Rectal smooth muscle tissue (tissue), 1 donor: Measurements from ENCODE around the gene SRGAP1.
"Not testable (repeated sequence)": the region's sequence is repeated elsewhere in the genome, so short reads cannot be mapped to it uniquely, and the experiment has no call there.

Experiments
- H3K27ac ChIP-seq: one replicate; pipeline ENCODE4 v1.7.0; 2013; ENCODE audit warnings: low read depth, low read length, inconsistent platforms
- H3K27me3 ChIP-seq: one replicate; pipeline ENCODE4 v1.7.0; 2013; ENCODE audit warnings: low read length; ENCODE audit not compliant: control insufficient read depth, insufficient read depth
- H3K36me3 ChIP-seq: one replicate; pipeline ENCODE4 v1.7.0; 2013; ENCODE audit warnings: low read length; ENCODE audit not compliant: control insufficient read depth, insufficient read depth
- H3K4me1 ChIP-seq: one replicate; pipeline ENCODE4 v1.7.0; 2013; ENCODE audit warnings: low read length; ENCODE audit not compliant: control insufficient read depth, insufficient read depth
- H3K4me3 ChIP-seq: one replicate; pipeline ENCODE4 v1.7.0; 2013; ENCODE audit warnings: low read length
- H3K9ac ChIP-seq: one replicate; pipeline ENCODE4 v1.7.0; 2013; ENCODE audit warnings: low read length

SRGAP1 gene

DNA sequence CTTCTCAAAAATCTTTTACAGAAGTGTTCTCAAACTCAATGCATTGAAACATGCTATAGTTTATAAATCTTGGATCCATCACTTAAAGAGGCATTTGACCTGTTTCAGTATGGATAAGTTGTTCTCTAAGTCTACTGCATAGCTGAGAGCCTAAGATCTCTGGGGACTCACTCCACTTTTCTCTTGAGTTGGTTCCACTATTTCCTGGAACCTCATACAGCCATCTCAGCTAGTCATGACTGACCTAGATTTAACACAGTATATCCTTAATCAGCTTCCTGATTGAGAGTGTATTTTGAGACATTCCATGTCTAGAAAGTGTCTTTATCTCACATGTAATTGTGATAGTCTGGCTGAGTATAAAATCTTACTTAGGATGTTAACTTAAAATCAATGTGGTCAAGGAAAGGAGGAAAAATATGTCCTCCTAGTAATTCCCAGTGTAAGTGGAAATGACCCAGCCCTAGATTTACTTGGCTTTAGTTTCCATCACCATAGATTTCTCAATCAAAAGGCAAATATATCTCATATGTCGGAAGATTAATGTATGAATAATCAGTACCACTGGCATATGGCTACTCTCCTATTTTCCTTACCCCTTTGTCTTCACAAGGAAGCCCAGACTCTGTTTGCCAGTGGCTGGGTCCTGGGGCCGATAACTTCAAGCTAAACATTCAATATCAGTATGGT lies 315.7 kb downstream of the SRGAP1 start:
- Histone ChIP-seq H3K27ac (no peak overlapping the region), H3K4me3 (no peak overlapping the region), H3K4me1 (no peaks in the 10 kb centered on the region), H3K36me3 (no peaks in the 10 kb centered on the region), H3K9ac (no peak overlapping the region), H3K27me3 (no peaks in the 10 kb centered on the region)

DNA sequence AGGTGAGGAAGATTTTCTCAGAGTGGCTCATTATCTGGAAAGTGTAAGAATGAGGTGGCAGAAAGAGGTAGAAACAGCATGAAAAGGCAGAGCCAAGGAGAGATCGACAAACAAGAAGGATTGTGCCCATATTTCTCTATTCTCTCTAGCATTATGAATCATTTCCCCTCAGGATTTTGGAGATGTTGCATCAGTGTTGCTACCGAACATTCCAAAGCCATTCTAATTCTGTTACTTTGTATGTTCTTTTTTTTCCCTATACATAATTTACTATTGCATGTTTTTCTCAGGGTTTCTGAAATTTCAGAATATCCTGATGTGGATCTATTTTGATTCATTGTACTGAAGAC lies 316.2 kb downstream of the SRGAP1 start:
- no peaks in the 10 kb centered on the region for H3K27me3 ChIP-seq
- H3K36me3 ChIP-seq, result no peaks in the 10 kb centered on the region
- no peak overlapping the region for H3K27ac ChIP-seq
- no peak overlapping the region for H3K9ac ChIP-seq
- no peak overlapping the region for H3K4me3 ChIP-seq
- no peaks in the 10 kb centered on the region for H3K4me1 ChIP-seq

DNA sequence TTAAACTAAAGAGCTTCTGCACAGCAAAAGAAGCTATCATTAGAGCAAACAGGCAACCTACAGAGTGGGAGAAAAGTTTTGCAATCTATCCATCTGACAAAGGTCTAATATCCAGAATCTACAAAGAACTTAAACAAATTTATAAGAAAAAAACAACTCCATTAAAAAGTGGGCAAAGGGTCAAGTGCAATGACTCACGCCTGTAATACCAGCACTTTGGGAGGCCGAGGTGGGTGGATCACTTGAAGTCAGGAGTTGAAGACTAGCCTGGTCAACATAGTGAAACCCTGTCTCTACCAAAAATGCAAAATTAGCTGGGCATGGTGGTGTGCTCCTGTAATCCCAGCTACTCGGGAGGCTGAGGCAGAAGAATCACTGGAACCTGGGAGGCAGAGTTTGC lies 322.1 kb downstream of the SRGAP1 start:
- H3K27me3 ChIP-seq, H3K9ac ChIP-seq, H3K4me3 ChIP-seq, H3K4me1 ChIP-seq, H3K27ac ChIP-seq, H3K36me3 ChIP-seq: not testable (repeated sequence)

GRCh38 chr12:64167041-64167440 lies 322.5 kb downstream of the SRGAP1 start:
- not testable (repeated sequence) for H3K27me3 ChIP-seq, H3K36me3 ChIP-seq, H3K4me1 ChIP-seq, H3K4me3 ChIP-seq, H3K27ac ChIP-seq, H3K9ac ChIP-seq

- Histone ChIP-seq H3K4me3 (no peak overlapping the region), H3K27me3 (no peaks in the 10 kb centered on the region), H3K9ac (no peak overlapping the region), H3K36me3 (no peaks in the 10 kb centered on the region), H3K27ac (no peak overlapping the region), H3K4me1 (no peaks in the 10 kb centered on the region)
These were observed 325.5 kb downstream of the SRGAP1 start for GRCh38 chr12:64170024-64170423.

DNA sequence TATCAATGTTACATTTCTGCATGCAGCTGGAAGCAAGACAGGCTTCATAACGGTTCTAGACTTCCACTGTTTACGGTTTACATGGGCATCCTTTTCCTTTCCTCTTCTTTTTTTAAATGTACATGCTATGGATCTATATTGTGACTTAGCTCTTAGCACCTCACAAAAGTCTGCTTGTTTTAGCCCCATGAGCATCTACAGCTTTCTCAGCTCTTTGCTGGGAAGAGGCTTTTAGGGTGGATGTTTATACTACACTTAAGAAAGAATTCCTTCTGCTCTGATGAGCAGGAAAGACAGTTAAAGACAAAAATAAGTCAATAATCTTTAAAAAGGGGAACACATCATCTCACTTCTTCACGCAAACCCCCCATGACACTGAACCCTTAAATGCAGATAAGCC lies 326.2 kb downstream of the SRGAP1 start:
- Histone ChIP-seq H3K27ac (no peak overlapping the region), H3K4me1 (no peaks in the 10 kb centered on the region), H3K27me3 (no peaks in the 10 kb centered on the region), H3K36me3 (no peaks in the 10 kb centered on the region), H3K9ac (no peak overlapping the region), H3K4me3 (no peak overlapping the region)

- Histone ChIP-seq H3K4me1 (no peaks in the 10 kb centered on the region), H3K27me3 (no peaks in the 10 kb centered on the region), H3K27ac (no peak overlapping the region)
These were observed 327.2 kb downstream of the SRGAP1 start for GRCh38 chr12:64171715-64172114.

DNA sequence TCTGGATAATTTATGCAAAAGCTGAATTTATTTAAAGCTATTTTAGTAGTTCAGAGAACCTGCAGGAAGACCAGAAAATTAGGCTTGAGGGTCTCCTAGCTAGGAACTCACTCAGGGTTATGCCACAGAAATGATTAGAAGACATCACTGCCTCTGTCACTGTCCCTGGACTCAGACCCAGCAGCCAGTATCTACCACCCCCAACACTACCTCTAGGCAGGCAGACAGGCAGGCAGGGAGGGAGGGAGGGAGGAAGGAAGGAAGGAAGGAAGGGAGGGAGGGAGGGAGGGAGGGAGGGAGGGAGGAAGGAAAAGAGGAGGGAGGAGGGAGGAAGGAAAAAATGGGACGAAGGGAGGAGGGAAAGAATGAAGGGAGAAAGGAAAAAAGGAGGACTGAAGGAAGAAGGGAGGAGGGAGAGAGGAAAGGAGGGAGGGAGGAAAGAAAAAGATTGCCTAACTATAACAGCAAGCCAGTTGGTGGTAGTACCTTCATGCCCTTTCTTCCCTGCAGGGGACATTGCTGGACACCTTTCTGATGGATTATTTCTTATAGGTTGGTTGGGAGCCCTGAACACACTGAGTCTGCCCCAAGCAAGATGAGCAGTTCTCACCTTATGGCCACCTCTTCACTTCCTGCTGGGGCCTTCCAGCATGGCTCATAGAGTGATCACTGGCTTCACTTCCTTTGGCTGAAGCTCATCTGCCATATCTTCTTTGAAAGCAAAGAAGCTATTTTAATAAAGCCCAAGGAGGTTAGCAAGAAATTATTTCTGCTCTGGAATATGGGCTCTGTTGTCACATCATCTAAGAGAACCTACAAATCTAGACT lies 327.9 kb downstream of the SRGAP1 start:
- H3K9ac ChIP-seq, result no peak overlapping the region
- H3K27me3 ChIP-seq, result no peaks in the 10 kb centered on the region
- no peak overlapping the region for H3K4me3 ChIP-seq
- no peaks in the 10 kb centered on the region for H3K4me1 ChIP-seq
- H3K36me3 ChIP-seq, result no peaks in the 10 kb centered on the region
- H3K27ac ChIP-seq, result no peak overlapping the region

More at GRCh38 chr12:64171715-64172114, 327.2 kb downstream of the SRGAP1 start:
- H3K36me3 ChIP-seq, result no peaks in the 10 kb centered on the region
- no peak overlapping the region for H3K4me3 ChIP-seq
- H3K9ac ChIP-seq, result no peak overlapping the region

GRCh38 chr12:64173456-64173855 lies 329.0 kb downstream of the SRGAP1 start:
- Histone ChIP-seq H3K36me3 (no peaks in the 10 kb centered on the region), H3K4me3 (no peak overlapping the region), H3K27me3 (no peaks in the 10 kb centered on the region), H3K9ac (no peak overlapping the region), H3K4me1 (no peaks in the 10 kb centered on the region), H3K27ac (no peak overlapping the region)

GRCh38 chr12:64175254-64175945 lies 330.9 kb downstream of the SRGAP1 start:
- no peaks in the 10 kb centered on the region for H3K4me1 ChIP-seq
- no peaks in the 10 kb centered on the region for H3K36me3 ChIP-seq
- H3K27me3 ChIP-seq, result no peaks in the 10 kb centered on the region
- no peak overlapping the region for H3K4me3 ChIP-seq
- H3K9ac ChIP-seq, result no peak overlapping the region
- H3K27ac ChIP-seq, result no peak overlapping the region

DNA sequence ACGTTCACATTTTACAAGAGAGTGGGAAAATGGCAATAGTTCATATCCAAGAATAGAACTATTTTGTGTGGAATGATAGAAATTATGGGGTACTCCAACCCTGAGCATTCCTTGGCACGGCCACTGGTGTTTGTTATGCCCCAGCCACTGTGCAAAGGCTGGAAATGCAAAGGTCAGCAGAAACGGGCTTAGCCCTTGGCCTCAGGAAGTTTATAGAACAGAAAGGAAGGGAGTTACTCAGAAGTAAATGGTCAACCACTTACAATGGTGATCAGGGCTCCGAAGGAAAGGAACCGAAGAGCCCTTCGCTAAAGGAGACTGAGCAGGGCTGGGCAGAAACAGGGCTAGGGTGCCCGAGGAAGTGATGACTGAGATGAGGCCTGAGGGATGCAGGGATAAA lies 332.5 kb downstream of the SRGAP1 start:
- Histone ChIP-seq H3K9ac (no peak overlapping the region), H3K27ac (no peak overlapping the region), H3K4me1 (peaks cover 6% of the 10 kb centered on the region), H3K27me3 (no peaks in the 10 kb centered on the region), H3K36me3 (no peaks in the 10 kb centered on the region), H3K4me3 (no peak overlapping the region)

DNA sequence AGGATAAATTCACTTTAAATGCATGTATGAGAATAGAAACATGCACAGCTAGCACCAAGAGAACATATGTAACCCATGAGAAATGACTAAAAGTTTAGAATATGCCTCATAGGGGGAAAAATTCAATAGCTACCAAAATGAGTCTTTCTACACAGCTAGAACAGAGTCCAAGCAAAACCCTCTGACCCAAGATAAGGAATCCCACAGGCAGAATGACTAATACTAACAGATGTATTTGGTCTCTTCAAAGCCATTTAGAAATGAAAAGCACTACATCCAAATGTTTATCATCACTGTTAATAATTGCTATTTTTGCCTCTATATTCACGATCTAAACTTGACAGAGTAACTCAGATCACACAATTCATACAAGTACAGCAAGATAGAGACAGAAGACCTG lies 333.6 kb downstream of the SRGAP1 start:
- Histone ChIP-seq H3K4me1 (peaks cover 6% of the 10 kb centered on the region), H3K4me3 (no peak overlapping the region), H3K27ac (no peak overlapping the region), H3K9ac (no peak overlapping the region), H3K27me3 (no peaks in the 10 kb centered on the region), H3K36me3 (no peaks in the 10 kb centered on the region)
